SJCRH30 (cell line): Measurements from ENCODE around the gene TMPRSS11D. TPM values are rescaled to one million over a fixed set of nuclear protein-coding genes. Genes with fewer than 3 reads are reported as not detected.

ENCODE experiments used
- total RNA-seq: library from RNA; depleted of rRNA; stranded (reverse); fragments of >200 nt; shearing (Covaris generic); gene quantifications from 2 replicates; pipeline ENCODE4 v1.2.3, GENCODE V29; 2014; rRNA removed

TMPRSS11D gene
- total RNA-seq, 1 experiment from 2014 or later: not detected

Other genes with a start within 250 kb of the TMPRSS11D start
- 105 and 118 TPM in 2 replicates for gene UBA6, start 182.8 kb downstream of the TMPRSS11D start, total RNA-seq
- gene GNRHR, start 129.6 kb downstream of the TMPRSS11D start, total RNA-seq: 0.08 TPM in 1 of 2 replicates, not detected in the other
- not detected in 2 replicates for gene TMPRSS11A, start 79.5 kb upstream of the TMPRSS11D start, total RNA-seq
- not detected in 2 replicates for gene TMPRSS11F, start 245.9 kb upstream of the TMPRSS11D start, total RNA-seq